MM.1S (cell line): ENCODE data around the gene USP32.

Experiments used
- DNase-seq: peaks from one replicate; pipeline ENCODE4 v3.0.0-alpha.2; 2015
- H2AFZ ChIP-seq: fragments of 300-600 bp; sonication (generic); 2 replicates; pipeline ENCODE4 v1.6.0; 2016; ENCODE audit warnings: antibody characterized with exemption, low read length
- H3F3A ChIP-seq: fragments of 300-600 bp; sonication (generic); 2 replicates; pipeline ENCODE4 v1.6.1; 2016; ENCODE audit warnings: mild to moderate bottlenecking, antibody characterized with exemption, low read length, moderate library complexity, mixed read lengths; ENCODE audit not compliant: insufficient read depth
- H3K27ac ChIP-seq: fragments of 300-600 bp; sonication (generic); 2 replicates; pipeline ENCODE4 v1.5.1; 2016; ENCODE audit warnings: mild to moderate bottlenecking, low read length
- H3K27me3 ChIP-seq: fragments of 300-600 bp; sonication (generic); replicated peaks from 2 replicates; pipeline ENCODE4 v1.6.0; 2016; ENCODE audit warnings: low read length; ENCODE audit not compliant: insufficient read depth
- H3K36me3 ChIP-seq: fragments of 300-600 bp; sonication (generic); replicated peaks from 2 replicates; pipeline ENCODE4 v1.6.1; 2016; ENCODE audit warnings: mild to moderate bottlenecking, low read length, mixed read lengths; ENCODE audit not compliant: insufficient read depth
- H3K4me1 ChIP-seq: fragments of 300-600 bp; sonication (generic); 2 replicates; pipeline ENCODE4 v1.6.1; 2016; ENCODE audit warnings: low read length, mixed read lengths
- H3K4me2 ChIP-seq: fragments of 300-600 bp; sonication (generic); 2 replicates; pipeline ENCODE4 v1.6.0; 2016; ENCODE audit warnings: low read depth, low read length
- H3K4me3 ChIP-seq: fragments of 300-600 bp; sonication (generic); 2 replicates; pipeline ENCODE4 v1.5.1; 2016; ENCODE audit warnings: low read length, mixed read lengths
- H3K79me2 ChIP-seq: fragments of 300-600 bp; sonication (generic); 2 replicates; pipeline ENCODE4 v1.6.1; 2016; ENCODE audit warnings: mixed run types, low read length, mixed read lengths
- H3K9ac ChIP-seq: fragments of 300-600 bp; sonication (generic); 2 replicates; pipeline ENCODE4 v1.6.1; 2016; ENCODE audit warnings: low read length, mixed read lengths
- H3K9me2 ChIP-seq: fragments of 300-600 bp; sonication (generic); replicated peaks from 2 replicates; pipeline ENCODE4 v1.6.1; 2016; ENCODE audit warnings: mild to moderate bottlenecking, low read length, mixed read lengths; ENCODE audit not compliant: insufficient read depth
- H3K9me3 ChIP-seq: fragments of 300-600 bp; sonication (generic); replicated peaks from 2 replicates; pipeline ENCODE4 v1.6.1; 2016; ENCODE audit warnings: mild to moderate bottlenecking, low read length, mixed read lengths; ENCODE audit not compliant: insufficient read depth
- H4K20me1 ChIP-seq: fragments of 300-600 bp; sonication (generic); 2 replicates; pipeline ENCODE4 v1.6.1; 2016; ENCODE audit warnings: mild to moderate bottlenecking, low read length, moderate library complexity, mixed read lengths; ENCODE audit not compliant: insufficient read depth
- EZH2 ChIP-seq: fragments of 300-600 bp; sonication (generic); optimal IDR thresholded peaks from 2 replicates; pipeline ENCODE3; 2017; ENCODE audit warnings: low read depth, mild to moderate bottlenecking, antibody characterized with exemption, low read length, mixed read lengths
- EZH2phosphoT487 ChIP-seq: fragments of 300-600 bp; sonication (generic); IDR thresholded peaks from 2 replicates; pipeline ENCODE4 v1.6.1; 2018; ENCODE audit warnings: antibody characterized with exemption, low read length
- TF ChIP-seq, protein P1 (sequence below): fragments of 300-600 bp; sonication (generic); IDR thresholded peaks from 2 replicates; pipeline ENCODE4 v1.5.1; 2016; ENCODE audit warnings: antibody characterized with exemption, low read length, mixed read lengths

The USP32 gene

DNA sequence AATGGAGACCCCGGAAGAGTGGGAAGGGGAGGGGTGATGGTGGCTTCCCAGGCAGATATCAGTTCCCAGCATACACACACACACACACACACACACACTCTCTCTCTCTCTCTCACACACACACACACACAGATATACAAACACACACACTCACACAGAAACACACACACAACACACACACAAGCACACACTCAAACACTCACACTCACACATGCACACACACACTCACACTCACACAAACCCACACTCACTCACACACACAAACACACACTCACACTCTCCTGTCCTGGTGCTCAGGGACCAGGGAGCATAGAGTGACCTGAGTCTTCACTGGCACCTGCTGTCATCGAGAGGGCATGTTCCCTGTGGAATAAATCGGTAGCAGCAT is 236.5 kb downstream of the USP32 start:
- no peak overlapping the region for H3K4me3 ChIP-seq
- H3F3A ChIP-seq = no peaks in the 10 kb centered on the region
- H3K27ac ChIP-seq = no peak overlapping the region
- peaks cover 15% of the 10 kb centered on the region for H3K27me3 ChIP-seq
- H3K4me2 ChIP-seq = no peak overlapping the region
- H3K4me1 ChIP-seq = no peaks in the 10 kb centered on the region
- no peaks in the 10 kb centered on the region for H3K9me3 ChIP-seq
- H4K20me1 ChIP-seq = no peaks in the 10 kb centered on the region
- no peaks in the 10 kb centered on the region for H3K79me2 ChIP-seq
- no peak overlapping the region for H2AFZ ChIP-seq
- TF ChIP-seq, protein P1, sequence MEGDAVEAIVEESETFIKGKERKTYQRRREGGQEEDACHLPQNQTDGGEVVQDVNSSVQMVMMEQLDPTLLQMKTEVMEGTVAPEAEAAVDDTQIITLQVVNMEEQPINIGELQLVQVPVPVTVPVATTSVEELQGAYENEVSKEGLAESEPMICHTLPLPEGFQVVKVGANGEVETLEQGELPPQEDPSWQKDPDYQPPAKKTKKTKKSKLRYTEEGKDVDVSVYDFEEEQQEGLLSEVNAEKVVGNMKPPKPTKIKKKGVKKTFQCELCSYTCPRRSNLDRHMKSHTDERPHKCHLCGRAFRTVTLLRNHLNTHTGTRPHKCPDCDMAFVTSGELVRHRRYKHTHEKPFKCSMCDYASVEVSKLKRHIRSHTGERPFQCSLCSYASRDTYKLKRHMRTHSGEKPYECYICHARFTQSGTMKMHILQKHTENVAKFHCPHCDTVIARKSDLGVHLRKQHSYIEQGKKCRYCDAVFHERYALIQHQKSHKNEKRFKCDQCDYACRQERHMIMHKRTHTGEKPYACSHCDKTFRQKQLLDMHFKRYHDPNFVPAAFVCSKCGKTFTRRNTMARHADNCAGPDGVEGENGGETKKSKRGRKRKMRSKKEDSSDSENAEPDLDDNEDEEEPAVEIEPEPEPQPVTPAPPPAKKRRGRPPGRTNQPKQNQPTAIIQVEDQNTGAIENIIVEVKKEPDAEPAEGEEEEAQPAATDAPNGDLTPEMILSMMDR = no peak
- TF ChIP-seq EZH2phosphoT487 = no peak
- no peak for TF ChIP-seq EZH2
- no peak overlapping the region for H3K9ac ChIP-seq
- H3K36me3 ChIP-seq = no peaks in the 10 kb centered on the region
- no peaks in the 10 kb centered on the region for H3K9me2 ChIP-seq
- no peak for DNase-seq

DNA sequence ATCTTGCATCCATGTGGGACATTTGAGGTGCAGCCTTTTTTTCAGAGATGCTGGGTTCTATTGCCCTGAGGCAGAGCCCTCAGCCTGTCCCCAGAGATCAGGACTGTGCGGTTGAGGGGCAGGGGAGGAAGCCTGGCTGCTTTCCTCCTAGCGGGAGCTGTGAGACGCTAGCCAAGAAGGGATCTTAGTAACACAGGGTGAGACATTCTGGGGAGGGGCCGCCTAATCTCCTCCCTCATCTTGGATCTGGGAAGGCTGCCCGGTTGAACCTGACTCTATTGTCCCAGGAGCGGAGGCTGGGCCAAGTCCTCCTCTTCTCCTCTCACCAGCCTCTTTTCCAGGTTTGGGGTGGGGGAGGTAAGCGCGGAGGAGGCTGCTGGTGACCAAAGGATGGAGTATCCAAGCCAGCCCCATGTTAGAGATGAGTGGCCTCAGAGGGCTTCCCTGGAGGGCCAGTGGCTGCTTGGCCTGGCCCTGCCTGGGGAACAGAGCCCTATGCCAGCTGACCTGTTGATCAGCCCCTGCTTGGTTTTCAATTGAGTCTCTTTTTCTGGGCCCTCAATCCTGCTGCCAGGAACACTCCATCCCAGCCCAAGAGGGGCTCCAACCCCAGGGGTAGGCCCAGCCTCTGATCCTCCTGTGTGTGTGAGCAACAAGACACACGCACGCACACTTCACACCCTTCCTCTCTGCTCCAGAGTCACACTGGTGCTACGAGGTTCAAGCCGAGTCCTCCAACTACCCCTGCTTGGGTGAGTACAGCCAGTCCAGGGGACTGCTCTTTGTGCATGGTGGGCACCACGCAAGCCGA is 237.1 kb downstream of the USP32 start:
- Histone ChIP-seq H3K4me3 (no peak overlapping the region), H3K4me2 (no peak overlapping the region)
- no peak for DNase-seq

GRCh38 chr17:60153606-60154390 is 238.1 kb downstream of the USP32 start:
- H3F3A ChIP-seq = no peaks in the 10 kb centered on the region
- TF ChIP-seq EZH2phosphoT487 (no peak), EZH2 (no peak)
- TF ChIP-seq, protein P1 = no peak
- H3K4me1 ChIP-seq = no peaks in the 10 kb centered on the region
- no peak overlapping the region for H3K27ac ChIP-seq
- H3K4me2 ChIP-seq = no peak overlapping the region
- H3K4me3 ChIP-seq = no peak overlapping the region
- H3K27me3 ChIP-seq = peaks cover 30% of the 10 kb centered on the region
- DNase-seq = no peak
- no peaks in the 10 kb centered on the region for H3K9me2 ChIP-seq
- H3K36me3 ChIP-seq = no peaks in the 10 kb centered on the region
- no peak overlapping the region for H3K9ac ChIP-seq
- no peaks in the 10 kb centered on the region for H3K9me3 ChIP-seq
- H2AFZ ChIP-seq = no peak overlapping the region
- H3K79me2 ChIP-seq = no peaks in the 10 kb centered on the region
- H4K20me1 ChIP-seq = no peaks in the 10 kb centered on the region

More for the DNA sequence above, 237.1 kb downstream of the USP32 start:
- Histone ChIP-seq H3K79me2 (no peaks in the 10 kb centered on the region), H3K36me3 (no peaks in the 10 kb centered on the region), H3K27me3 (peaks cover 19% of the 10 kb centered on the region), H3K27ac (no peak overlapping the region), H3K9me3 (no peaks in the 10 kb centered on the region), H2AFZ (no peak overlapping the region), H3K9ac (no peak overlapping the region), H4K20me1 (no peaks in the 10 kb centered on the region), H3K9me2 (no peaks in the 10 kb centered on the region), H3F3A (no peaks in the 10 kb centered on the region), H3K4me1 (no peaks in the 10 kb centered on the region)
- TF ChIP-seq, protein P1 = no peak
- no peak for TF ChIP-seq EZH2
- no peak for TF ChIP-seq EZH2phosphoT487
